RWPE1 (cell line): ENCODE data around the gene ATP11A.

ENCODE experiments used
- CTCF ChIA-PET: fragments of 350-600 bp; sonication (Branson Sonifier 250); formaldehyde crosslinking; extraction: SDS; loops from one replicate; lab custom pipeline; 2021; lab: Yijun Ruan, JAX
- POLR2A ChIA-PET: fragments of 400-600 bp; formaldehyde crosslinking; extraction: SDS; loops from one replicate; lab custom pipeline; 2020; ENCODE audit warnings: antibody characterized with exemption; ENCODE audit not compliant: low non-redundant PET; lab: Yijun Ruan, JAX
- DNase-seq: peaks from one replicate; pipeline ENCODE4 v3.0.0; 2012; ENCODE audit warnings: low spot score
- H3K27ac ChIP-seq: fragments of 450-650 bp; 2 replicates; pipeline ENCODE4 v1.5.1; 2017
- CTCF ChIP-seq: fragments of 450-650 bp; conservative IDR thresholded peaks from 2 replicates; pipeline ENCODE4 v1.5.1; 2017; ENCODE audit warnings: low read depth, mild to moderate bottlenecking

The ATP11A gene

GRCh38 chr13:112877976-112878955 lies 188.4 kb downstream of the ATP11A start:
- H3K27ac ChIP-seq = no peak overlapping the region
- ChIA-PET POLR2A (no interaction called here), CTCF (no interaction called here)
- no peak for TF ChIP-seq CTCF
- no peak for DNase-seq

- no peak for TF ChIP-seq CTCF
- POLR2A ChIA-PET = no interaction called here
- CTCF ChIA-PET = interaction anchor here (1.0 kb wide), 1 partner anchor 322 kb away, joined by 3 read pairs; no protein-coding TSS in a partner anchor
Observed at GRCh38 chr13:112879283-112879833, 189.5 kb downstream of the ATP11A start.

GRCh38 chr13:112880221-112880641 lies 190.4 kb downstream of the ATP11A start:
- no peak for TF ChIP-seq CTCF
- CTCF ChIA-PET = interaction anchor here (1.0 kb wide), 1 partner anchor 323 kb away, joined by 3 read pairs; no protein-coding TSS in a partner anchor
- H3K27ac ChIP-seq = no peak overlapping the region
- DNase-seq = no peak
- POLR2A ChIA-PET = no interaction called here

More at GRCh38 chr13:112879283-112879833, 189.5 kb downstream of the ATP11A start:
- DNase-seq = no peak
- no peak overlapping the region for H3K27ac ChIP-seq

GRCh38 chr13:112880976-112881540 lies 191.2 kb downstream of the ATP11A start:
- no peak overlapping the region for H3K27ac ChIP-seq
- POLR2A ChIA-PET = no interaction called here
- no peak for DNase-seq
- CTCF ChIA-PET = no interaction called here
- TF ChIP-seq CTCF = no peak

GRCh38 chr13:112881656-112882554 lies 192.1 kb downstream of the ATP11A start:
- POLR2A ChIA-PET = no interaction called here
- CTCF ChIA-PET = no interaction called here
- no peak for DNase-seq
- no peak overlapping the region for H3K27ac ChIP-seq
- TF ChIP-seq CTCF = no peak

GRCh38 chr13:112882555-112883024 lies 192.8 kb downstream of the ATP11A start:
- H3K27ac ChIP-seq = no peak overlapping the region
- ChIA-PET CTCF (no interaction called here), POLR2A (no interaction called here)
- no peak for TF ChIP-seq CTCF
- no peak for DNase-seq
